ENCODE results near the gene EVC2. TPM values are rescaled to one million over a fixed set of nuclear protein-coding genes. Genes with fewer than 3 reads are reported as not detected.

Gene EVC2
- total RNA-seq, 4 donors from 2014 or later: 8.3 to 12.4 (median 9.9) TPM

GRCh38 chr4:5720157-5720850, 11.9 kb upstream of the EVC2 start:
- no peaks in the 10 kb centered on the region for H3K27me3 ChIP-seq
- peaks cover 0 to 7% (median 2%) of the 10 kb centered on the region in 4 donors for H3K4me1 ChIP-seq
- no peak for DNase-seq (ENCODE audit: extremely low spot score)
- intact Hi-C loops (cut with DNase I): no loop called here
- TF ChIP-seq CTCF (IDR thresholded peaks at IDR 0.05): no peak
- no peak for TF ChIP-seq EP300 (IDR thresholded peaks at IDR 0.05)
- TF ChIP-seq POLR2AphosphoS5 (IDR thresholded peaks at IDR 0.05): no peak
- WGBS: 85% methylated on average over 16 of the region's 16 CpGs
- peaks cover 0 to 3% (median under 1%) of the 10 kb centered on the region in 4 donors for H3K9me3 ChIP-seq
- no peak overlapping the region for H3K27ac ChIP-seq (replicated peaks in 1 of 4)
- H3K4me3 ChIP-seq: no peak overlapping the region
- H3K36me3 ChIP-seq: peaks cover 0 to 61% (median 25%) of the 10 kb centered on the region in 4 donors

GRCh38 chr4:5719350-5720055, 11.1 kb upstream of the EVC2 start:
- intact Hi-C loops (cut with DNase I): no loop called here
- Histone ChIP-seq H3K27ac (replicated peaks in 1 of 4) (no peak overlapping the region), H3K4me3 (no peak overlapping the region), H3K4me1 (peaks cover 0 to 7% (median 2%) of the 10 kb centered on the region in 4 donors), H3K9me3 (peaks cover 0 to 11% (median 3%) of the 10 kb centered on the region in 4 donors), H3K36me3 (peaks cover 0 to 55% (median 23%) of the 10 kb centered on the region in 4 donors), H3K27me3 (no peaks in the 10 kb centered on the region)
- no peak for TF ChIP-seq POLR2AphosphoS5 (IDR thresholded peaks at IDR 0.05)
- no peak for TF ChIP-seq POLR2A (IDR thresholded peaks at IDR 0.05; ENCODE audit: low read depth)
- no peak for TF ChIP-seq EP300 (IDR thresholded peaks at IDR 0.05)
- no peak for TF ChIP-seq CTCF (IDR thresholded peaks at IDR 0.05)
- DNase-seq (ENCODE audit: extremely low spot score): no peak
- WGBS: 89% methylated on average over 7 of the region's 7 CpGs

GRCh38 chr4:5718411-5718810, 10.1 kb upstream of the EVC2 start:
- DNase-seq (ENCODE audit: extremely low spot score): no peak
- peaks cover 0 to 7% (median 2%) of the 10 kb centered on the region in 4 donors for H3K4me1 ChIP-seq
- H3K4me3 ChIP-seq: no peak overlapping the region
- 62% methylated on average over 4 of the region's 4 CpGs for WGBS
- intact Hi-C loops (cut with DNase I): no loop called here
- peaks cover 0 to 12% (median 3%) of the 10 kb centered on the region in 4 donors for H3K9me3 ChIP-seq
- no peak overlapping the region for H3K27ac ChIP-seq (replicated peaks in 1 of 4)
- TF ChIP-seq POLR2A (IDR thresholded peaks at IDR 0.05; ENCODE audit: low read depth) (no peak), EP300 (IDR thresholded peaks at IDR 0.05) (no peak), CTCF (IDR thresholded peaks at IDR 0.05) (no peak), POLR2AphosphoS5 (IDR thresholded peaks at IDR 0.05) (no peak)
- peaks cover 0 to 45% (median 18%) of the 10 kb centered on the region in 4 donors for H3K36me3 ChIP-seq
- no peaks in the 10 kb centered on the region for H3K27me3 ChIP-seq

- H3K4me1 ChIP-seq: peaks cover 1 to 13% (median 9%) of the 10 kb centered on the region in 4 donors
- H3K9me3 ChIP-seq: peaks cover 0 to 12% (median 3%) of the 10 kb centered on the region in 4 donors
- no peaks in the 10 kb centered on the region for H3K27me3 ChIP-seq
- H3K4me3 ChIP-seq: no peak overlapping the region
- H3K27ac ChIP-seq (replicated peaks in 1 of 4): no peak overlapping the region
- 95% methylated on average over 4 of the region's 4 CpGs for WGBS
- peaks cover 0 to 36% (median 17%) of the 10 kb centered on the region in 4 donors for H3K36me3 ChIP-seq
- intact Hi-C loops (cut with DNase I): no loop called here
- TF ChIP-seq EP300 (IDR thresholded peaks at IDR 0.05) (no peak), POLR2AphosphoS5 (IDR thresholded peaks at IDR 0.05) (no peak), POLR2A (IDR thresholded peaks at IDR 0.05; ENCODE audit: low read depth) (no peak), CTCF (IDR thresholded peaks at IDR 0.05) (no peak)
- DNase-seq (ENCODE audit: extremely low spot score): no peak
These were observed 9.2 kb upstream of the EVC2 start for GRCh38 chr4:5717449-5718158.

Data from esophagus muscularis mucosa (tissue), 4 donors.